OCI-LY1 (cell line): ENCODE measurements around the gene HIVEP2.

Experiments
- H2AFZ ChIP-seq: fragments of 200-600 bp; sonication (generic), shearing (Covaris generic); 2 replicates; pipeline ENCODE4 v1.6.0; 2014; ENCODE audit warnings: antibody characterized with exemption, mild to moderate bottlenecking, low read length
- H3F3A ChIP-seq: fragments of 200-600 bp; sonication (generic), shearing (Covaris generic); 2 replicates; pipeline ENCODE4 v1.6.0; 2014; ENCODE audit warnings: mild to moderate bottlenecking, antibody characterized with exemption, low read length, moderate library complexity; ENCODE audit not compliant: insufficient read depth
- H3K27ac ChIP-seq: fragments of 200-600 bp; sonication (generic); 2 replicates; pipeline ENCODE4 v1.5.1; 2014; ENCODE audit warnings: low read length, mixed run types, mild to moderate bottlenecking, low read depth; ENCODE audit not compliant: poor library complexity, severe bottlenecking
- H3K27me3 ChIP-seq: fragments of 200-600 bp; sonication (generic); 2 replicates; pipeline ENCODE4 v1.6.0; 2014; ENCODE audit warnings: antibody characterized with exemption, mild to moderate bottlenecking, low read length, moderate library complexity; ENCODE audit not compliant: insufficient read depth
- H3K36me3 ChIP-seq: fragments of 200-600 bp; sonication (generic); 2 replicates; pipeline ENCODE4 v1.6.1; 2014; ENCODE audit warnings: mild to moderate bottlenecking, antibody characterized with exemption, low read length, moderate library complexity, mixed read lengths; ENCODE audit not compliant: insufficient read depth
- H3K4me1 ChIP-seq: fragments of 200-600 bp; sonication (generic); 2 replicates; pipeline ENCODE4 v1.5.1; 2014; ENCODE audit warnings: mild to moderate bottlenecking, low read length, moderate library complexity; ENCODE audit not compliant: insufficient read depth, severe bottlenecking
- H3K4me2 ChIP-seq: fragments of 200-600 bp; sonication (generic), shearing (Covaris generic); 2 replicates; pipeline ENCODE4 v1.6.1; 2014; ENCODE audit warnings: low read length
- H3K4me3 ChIP-seq: fragments of 200-600 bp; sonication (generic); 2 replicates; pipeline ENCODE4 v1.5.1; 2014; ENCODE audit warnings: low read length, low read depth, mild to moderate bottlenecking, mixed read lengths; ENCODE audit not compliant: poor library complexity, severe bottlenecking
- H3K79me2 ChIP-seq: fragments of 200-600 bp; shearing (Covaris generic); 2 replicates; pipeline ENCODE4 v1.6.1; 2016; ENCODE audit warnings: mixed run types, low read length, mixed read lengths; ENCODE audit not compliant: insufficient read depth
- H3K9ac ChIP-seq: fragments of 200-600 bp; sonication (generic), shearing (Covaris generic); 2 replicates; pipeline ENCODE4 v1.6.1; 2014; ENCODE audit warnings: mild to moderate bottlenecking, low read length, mixed read lengths
- H3K9me2 ChIP-seq: fragments of 200-600 bp; sonication (generic), shearing (Covaris generic); 2 replicates; pipeline ENCODE4 v1.6.1; 2014; ENCODE audit warnings: low read depth, mild to moderate bottlenecking, low read length, mixed read lengths
- H3K9me3 ChIP-seq: fragments of 200-600 bp; shearing (Covaris generic); 2 replicates; pipeline ENCODE4 v1.6.1; 2014; ENCODE audit warnings: low read length, mixed read lengths
- H4K20me1 ChIP-seq: fragments of 200-600 bp; sonication (generic), shearing (Covaris generic); 2 replicates; pipeline ENCODE4 v1.6.0; 2016; ENCODE audit warnings: mild to moderate bottlenecking, low read length; ENCODE audit not compliant: insufficient read depth
- EZH2 ChIP-seq: fragments of 200-600 bp; sonication (generic), shearing (Covaris generic); IDR thresholded peaks from 2 replicates; pipeline ENCODE4 v1.8.0; 2017; ENCODE audit warnings: borderline replicate concordance, mixed run types, mild to moderate bottlenecking, antibody characterized with exemption, low read length, moderate library complexity, mixed read lengths
- TF ChIP-seq, protein P1 (sequence below): fragments of 200-600 bp; sonication (generic), shearing (Covaris generic); IDR thresholded peaks from 2 replicates; pipeline ENCODE4 v1.5.1; 2017; ENCODE audit warnings: mild to moderate bottlenecking, antibody characterized with exemption, low read length, moderate library complexity, mixed read lengths

The HIVEP2 gene

DNA sequence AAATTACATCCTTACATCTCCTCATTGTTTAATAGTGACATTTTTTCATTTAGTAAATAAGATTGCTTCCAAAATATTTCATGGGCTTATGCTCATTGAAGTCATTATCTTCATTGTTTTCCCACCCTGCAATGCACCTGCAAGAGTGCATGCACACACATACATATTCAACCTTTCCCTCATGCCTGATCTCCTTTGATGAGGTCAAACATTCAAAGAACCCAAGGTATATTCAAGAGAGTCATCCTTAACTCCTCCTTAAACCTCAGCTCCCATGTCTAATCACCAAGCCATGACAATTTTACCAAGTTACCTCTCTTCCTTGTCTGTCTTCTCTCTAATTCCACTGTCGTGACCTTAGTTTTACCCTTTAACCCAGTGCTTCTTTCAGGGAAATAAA, 56.5 kb downstream of the HIVEP2 start:
- Histone ChIP-seq H3K4me3 (no peak overlapping the region), H3K4me1 (peaks cover 45% of the 10 kb centered on the region), H3K27me3 (no peaks in the 10 kb centered on the region), H3K9me3 (no peaks in the 10 kb centered on the region), H3K79me2 (peaks cover 19% of the 10 kb centered on the region), H2AFZ (no peak overlapping the region), H3K9me2 (no peaks in the 10 kb centered on the region), H3F3A (no peaks in the 10 kb centered on the region), H3K36me3 (no peaks in the 10 kb centered on the region), H3K4me2 (no peak overlapping the region), H4K20me1 (no peaks in the 10 kb centered on the region), H3K27ac (no peak overlapping the region), H3K9ac (no peak overlapping the region)
- no peak for TF ChIP-seq EZH2
- TF ChIP-seq, protein P1, sequence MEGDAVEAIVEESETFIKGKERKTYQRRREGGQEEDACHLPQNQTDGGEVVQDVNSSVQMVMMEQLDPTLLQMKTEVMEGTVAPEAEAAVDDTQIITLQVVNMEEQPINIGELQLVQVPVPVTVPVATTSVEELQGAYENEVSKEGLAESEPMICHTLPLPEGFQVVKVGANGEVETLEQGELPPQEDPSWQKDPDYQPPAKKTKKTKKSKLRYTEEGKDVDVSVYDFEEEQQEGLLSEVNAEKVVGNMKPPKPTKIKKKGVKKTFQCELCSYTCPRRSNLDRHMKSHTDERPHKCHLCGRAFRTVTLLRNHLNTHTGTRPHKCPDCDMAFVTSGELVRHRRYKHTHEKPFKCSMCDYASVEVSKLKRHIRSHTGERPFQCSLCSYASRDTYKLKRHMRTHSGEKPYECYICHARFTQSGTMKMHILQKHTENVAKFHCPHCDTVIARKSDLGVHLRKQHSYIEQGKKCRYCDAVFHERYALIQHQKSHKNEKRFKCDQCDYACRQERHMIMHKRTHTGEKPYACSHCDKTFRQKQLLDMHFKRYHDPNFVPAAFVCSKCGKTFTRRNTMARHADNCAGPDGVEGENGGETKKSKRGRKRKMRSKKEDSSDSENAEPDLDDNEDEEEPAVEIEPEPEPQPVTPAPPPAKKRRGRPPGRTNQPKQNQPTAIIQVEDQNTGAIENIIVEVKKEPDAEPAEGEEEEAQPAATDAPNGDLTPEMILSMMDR = no peak

DNA sequence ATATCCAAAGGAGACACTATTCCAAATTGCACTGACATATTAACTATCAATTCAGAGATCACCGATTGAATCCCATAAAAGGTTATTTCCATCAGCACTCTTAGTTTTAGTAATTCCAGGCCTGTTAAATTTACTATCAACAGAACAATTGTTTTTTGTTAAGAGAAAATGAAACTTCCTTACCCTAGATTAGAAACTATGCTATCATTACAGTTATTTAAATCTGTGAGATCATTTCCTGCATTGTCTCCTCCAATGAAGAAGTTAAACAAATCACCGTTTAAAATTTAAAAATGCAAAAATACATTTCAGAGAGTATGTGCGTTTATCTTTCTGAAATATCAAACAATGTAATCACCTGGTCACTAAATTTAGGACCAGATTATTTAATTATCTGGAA, 57.5 kb downstream of the HIVEP2 start:
- Histone ChIP-seq H4K20me1 (no peaks in the 10 kb centered on the region), H3K36me3 (no peaks in the 10 kb centered on the region), H3K79me2 (peaks cover 19% of the 10 kb centered on the region), H3K4me2 (peak overlapping the region; percentile 42; the same call in 1 of the 2 replicates), H3K27me3 (no peaks in the 10 kb centered on the region), H3K9me3 (no peaks in the 10 kb centered on the region), H3K9ac (no peak overlapping the region), H2AFZ (no peak overlapping the region), H3K4me3 (no peak overlapping the region), H3K27ac (peak overlapping the region; percentile 68), H3K4me1 (peaks cover 45% of the 10 kb centered on the region), H3K9me2 (no peaks in the 10 kb centered on the region), H3F3A (no peaks in the 10 kb centered on the region)
- TF ChIP-seq, protein P1 = no peak
- TF ChIP-seq EZH2 = no peak

DNA sequence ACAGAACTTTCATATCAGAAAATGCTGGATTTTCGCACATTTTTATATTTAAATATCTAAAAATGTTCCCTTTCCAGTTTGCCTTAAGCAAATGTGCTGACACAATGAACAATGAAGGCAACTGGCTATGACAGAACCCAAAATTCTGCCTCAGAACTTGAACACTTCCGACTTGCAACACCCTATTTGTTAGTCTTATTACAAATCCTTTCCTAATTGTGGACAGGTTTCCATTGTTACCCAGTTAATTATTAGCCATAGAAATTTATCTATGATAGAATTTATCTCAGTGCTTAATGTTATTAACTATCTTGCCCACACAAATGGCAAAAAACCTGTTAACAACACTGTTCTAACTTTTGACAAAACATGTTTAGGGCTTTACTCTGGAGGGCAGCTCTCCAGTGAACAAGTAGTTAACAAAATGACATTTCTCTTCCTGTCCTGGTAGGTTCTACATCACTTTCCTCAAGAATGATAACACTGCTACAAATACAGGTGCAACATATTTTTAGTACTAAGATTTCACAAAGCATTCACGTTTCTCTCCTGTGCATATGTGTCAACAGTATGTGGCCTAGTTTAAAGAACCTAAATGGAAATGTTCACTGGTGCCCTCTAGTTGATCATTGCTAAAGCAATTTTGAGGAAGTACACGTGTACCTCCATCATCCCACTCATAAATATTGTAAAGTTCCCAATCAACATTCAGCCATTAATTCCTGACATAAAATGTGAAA, 58.4 kb downstream of the HIVEP2 start:
- Histone ChIP-seq H3K4me2 (peak overlapping the region; percentile 42), H3F3A (no peaks in the 10 kb centered on the region), H3K27ac (peak overlapping the region; percentile 68), H3K9me2 (no peaks in the 10 kb centered on the region), H3K27me3 (no peaks in the 10 kb centered on the region), H3K9me3 (no peaks in the 10 kb centered on the region), H3K9ac (no peak overlapping the region; the same call in 1 of the 2 replicates), H2AFZ (no peak overlapping the region), H3K36me3 (no peaks in the 10 kb centered on the region), H4K20me1 (no peaks in the 10 kb centered on the region), H3K79me2 (peaks cover 19% of the 10 kb centered on the region), H3K4me1 (peaks cover 45% of the 10 kb centered on the region), H3K4me3 (no peak overlapping the region)
- no peak for TF ChIP-seq EZH2
- TF ChIP-seq, protein P1 = peak; percentile 69
